SK-N-SH (cell line): ENCODE measurements around the gene SCN9A. TPM values are rescaled to one million over a fixed set of nuclear protein-coding genes. Genes with fewer than 3 reads are reported as not detected.

Experiments used
- CTCF ChIA-PET: fragments of 300-600, 350-600 bp; formaldehyde crosslinking; extraction: SDS; loops from one replicate; lab custom pipeline; 2021; lab: Yijun Ruan, JAX
- POLR2A ChIA-PET: fragments of 350-600 bp; sonication (Branson Sonifier 250); formaldehyde crosslinking; extraction: SDS; loops from one replicate; lab custom pipeline; 2020; ENCODE audit warnings: antibody characterized with exemption, inconsistent platforms; lab: Yijun Ruan, JAX
- DNase-seq: peaks from one replicate; pipeline ENCODE4 v3.0.0; 2012
- H2AFZ ChIP-seq: fragments of 200-600 bp; sonication (generic); 2 replicates; pipeline ENCODE4 v1.8.1; 2016; ENCODE audit warnings: antibody characterized with exemption, mild to moderate bottlenecking, low read depth
- H3F3A ChIP-seq: fragments of 200-600 bp; sonication (generic); replicated peaks from 2 replicates; pipeline ENCODE3; 2016; ENCODE audit warnings: antibody characterized with exemption, mild to moderate bottlenecking; ENCODE audit not compliant: insufficient read depth
- H3K27ac ChIP-seq, 2 experiments: fragments of 200-500 bp in 1 of 2; fragments of 200-600 bp in 1 of 2; sonication (Bioruptor generic) in 1 of 2; sonication (generic), shearing (Covaris generic) in 1 of 2; 2 replicates each; pipeline versions ENCODE4 v1.5.1 to v1.6.1; 2014 to 2016; ENCODE audit warnings: low read depth in 2 of 2, inconsistent platforms in 1 of 2, low read length in 1 of 2, mild to moderate bottlenecking in 1 of 2, mixed read lengths in 1 of 2
- H3K27me3 ChIP-seq: fragments of 200-600 bp; sonication (generic), shearing (Covaris generic); 2 replicates; pipeline ENCODE4 v1.6.1; 2016; ENCODE audit warnings: mixed run types; ENCODE audit not compliant: insufficient read depth
- H3K36me3 ChIP-seq, 2 experiments: fragments of 200-500 bp in 1 of 2; fragments of 200-600 bp in 1 of 2; sonication (Bioruptor generic) in 1 of 2; sonication (generic) in 1 of 2; replicated peaks in 1 of 2; 2 replicates each; pipeline versions ENCODE3 to v1.5.1; 2014 to 2016; ENCODE audit warnings: low read length in 1 of 2, mild to moderate bottlenecking in 1 of 2; ENCODE audit not compliant: insufficient read depth in 2 of 2, control insufficient read depth in 1 of 2
- H3K4me1 ChIP-seq, 2 experiments: fragments of 200-500 bp in 1 of 2; fragments of 200-600 bp in 1 of 2; sonication (Bioruptor generic) in 1 of 2; sonication (generic), shearing (Covaris generic) in 1 of 2; 2 replicates each; pipeline versions ENCODE4 v1.5.1 to v1.6.1; 2014 to 2016; ENCODE audit warnings: low read depth in 1 of 2, low read length in 1 of 2, mixed run types in 1 of 2; ENCODE audit not compliant: insufficient read depth in 2 of 2, control insufficient read depth in 1 of 2
- H3K4me2 ChIP-seq: fragments of 200-600 bp; sonication (generic), shearing (Covaris generic); 2 replicates; pipeline ENCODE4 v1.6.1; 2017; ENCODE audit warnings: mixed run types
- H3K4me3 ChIP-seq, 2 experiments: fragments of 200-500 bp in 1 of 2; fragments of 200-600 bp in 1 of 2; sonication (Bioruptor generic) in 1 of 2; sonication (generic), shearing (Covaris generic) in 1 of 2; 2 replicates each; pipeline versions ENCODE4 v1.5.1 to v1.8.1; 2014 to 2016; ENCODE audit warnings: low read depth in 2 of 2, inconsistent platforms in 1 of 2, low read length in 1 of 2, mild to moderate bottlenecking in 1 of 2, mixed read lengths in 1 of 2, moderate library complexity in 1 of 2
- H3K79me2 ChIP-seq: fragments of 200-600 bp; sonication (generic); 2 replicates; pipeline ENCODE4 v1.8.1; 2017; ENCODE audit warnings: mild to moderate bottlenecking; ENCODE audit not compliant: insufficient read depth
- H3K9ac ChIP-seq: fragments of 200-600 bp; sonication (generic); 2 replicates; pipeline ENCODE4 v1.6.1; 2017; ENCODE audit warnings: mixed run types
- H3K9me2 ChIP-seq: fragments of 200-600 bp; sonication (generic); 2 replicates; pipeline ENCODE4 v1.6.1; 2017; ENCODE audit warnings: mixed run types
- H3K9me3 ChIP-seq: fragments of 200-600 bp; sonication (generic); 2 replicates; pipeline ENCODE4 v1.6.1; 2017; ENCODE audit warnings: mixed run types, mild to moderate bottlenecking, moderate library complexity
- H4K20me1 ChIP-seq: fragments of 200-600 bp; sonication (generic); 2 replicates; pipeline ENCODE4 v1.6.1; 2017; ENCODE audit warnings: mild to moderate bottlenecking, mixed run types; ENCODE audit not compliant: insufficient read depth
- CHD2 ChIP-seq: fragments of 150-350 bp; IDR thresholded peaks from 2 replicates; pipeline ENCODE4 v1.6.1; 2018; ENCODE audit warnings: low read length; ENCODE audit not compliant: partially characterized antibody
- ELF1 ChIP-seq: IDR thresholded peaks from 2 replicates; pipeline ENCODE4 v1.4.0; 2012
- FOSL2 ChIP-seq: IDR thresholded peaks from 2 replicates; pipeline ENCODE4 v1.4.0; 2012; ENCODE audit warnings: low read depth, mild to moderate bottlenecking, moderate library complexity, borderline replicate concordance
- FOXM1 ChIP-seq: IDR thresholded peaks from 2 replicates; pipeline ENCODE4 v1.4.0; 2012; ENCODE audit warnings: low read depth, mild to moderate bottlenecking
- GABPA ChIP-seq: IDR thresholded peaks from 2 replicates; pipeline ENCODE4 v1.4.0; 2012; ENCODE audit warnings: low read depth, mild to moderate bottlenecking
- IRF3 ChIP-seq: fragments of 150-350 bp; IDR thresholded peaks from 2 replicates; pipeline ENCODE4 v1.6.1; 2016; ENCODE audit warnings: mild to moderate bottlenecking, low read depth, low read length
- MAX ChIP-seq: IDR thresholded peaks from 2 replicates; pipeline ENCODE4 v1.4.0; 2012; ENCODE audit warnings: low read depth
- MXI1 ChIP-seq: IDR thresholded peaks from 2 replicates; pipeline ENCODE4 v1.6.1; 2012; ENCODE audit warnings: mild to moderate bottlenecking, low read depth, low read length, improper control_type of control experiment
- NFIC ChIP-seq: IDR thresholded peaks from 2 replicates; pipeline ENCODE4 v1.4.0; 2012; ENCODE audit warnings: borderline replicate concordance
- PBX3 ChIP-seq: IDR thresholded peaks from 2 replicates; pipeline ENCODE4; 2012
- REST ChIP-seq: IDR thresholded peaks from 2 replicates; pipeline ENCODE4 v1.6.1; 2012; ENCODE audit warnings: mild to moderate bottlenecking, low read depth, low read length, moderate library complexity
- RXRA ChIP-seq: IDR thresholded peaks from 2 replicates; pipeline ENCODE4 v1.4.0; 2012; ENCODE audit warnings: low read depth, mild to moderate bottlenecking, borderline replicate concordance
- SIN3A ChIP-seq: IDR thresholded peaks from 2 replicates; pipeline ENCODE4 v1.6.1; 2012; ENCODE audit warnings: low read depth, mild to moderate bottlenecking, low read length, moderate library complexity, borderline replicate concordance
- SMC3 ChIP-seq: IDR thresholded peaks from 2 replicates; pipeline ENCODE4 v1.6.1; 2012; ENCODE audit warnings: low read depth, low read length, improper control_type of control experiment
- TCF12 ChIP-seq: IDR thresholded peaks from 2 replicates; pipeline ENCODE4 v1.4.0; 2012
- USF1 ChIP-seq: IDR thresholded peaks from 2 replicates; pipeline ENCODE4 v1.4.0; 2012; ENCODE audit warnings: low read depth, borderline replicate concordance
- USF2 ChIP-seq: fragments of 150-350 bp; IDR thresholded peaks from 2 replicates; pipeline ENCODE4 v1.6.1; 2017; ENCODE audit warnings: antibody characterized with exemption, low read length, low read depth, borderline replicate concordance
- YY1 ChIP-seq: IDR thresholded peaks from 2 replicates; pipeline ENCODE4 v1.4.0; 2012; ENCODE audit warnings: low read depth, mild to moderate bottlenecking
- ZBTB33 ChIP-seq: IDR thresholded peaks from 2 replicates; pipeline ENCODE4 v1.4.0; 2012; ENCODE audit warnings: low read depth, borderline replicate concordance
- WGBS: methylation state at CpG from one replicate; pipeline ENCODE4 v1.1.6; 2017; ENCODE audit warnings: low lambda C conversion rate; 5-methylcytosine and 5-hydroxymethylcytosine counted together
- polyA plus RNA-seq, 3 experiments: library from polyadenylated mRNA; depleted of rRNA; stranded (reverse); fragments of >200 nt; gene quantifications; 2 replicates each; pipeline ENCODE4 v1.2.3, GENCODE V29; 2012

The SCN9A gene
- polyA plus RNA-seq, 1 of the 3 experiments (the other 2 are of a cell fraction) = 5.9 TPM

GRCh38 chr2:166335284-166335683 lies 40.5 kb downstream of the SCN9A start:
- Histone ChIP-seq H4K20me1 (no peaks in the 10 kb centered on the region), H3K9me3 (no peaks in the 10 kb centered on the region), H2AFZ (no peak overlapping the region), H3K4me3 (no peak overlapping the region), H3K79me2 (no peaks in the 10 kb centered on the region), H3K27ac (no peak overlapping the region), H3K9me2 (no peaks in the 10 kb centered on the region), H3K36me3 (no peaks in the 10 kb centered on the region), H3K27me3 (no peaks in the 10 kb centered on the region), H3F3A (peaks cover 6% of the 10 kb centered on the region), H3K4me1 (peaks cover 0 to 14% of the 10 kb centered on the region in 2 experiments; a peak in 2 of 4 replicates), H3K4me2 (no peak overlapping the region), H3K9ac (no peak overlapping the region)
- CTCF ChIA-PET = interaction anchor here (0.6 to 1.6 kb wide), 4 partner anchors 18 to 267 kb away, joined by 3 to 4 read pairs (median 3); no protein-coding TSS in a partner anchor
- POLR2A ChIA-PET = no interaction called here
- WGBS = 69% methylated on average over 3 of the region's 3 CpGs
- DNase-seq = no peak
- TF ChIP-seq RXRA (no peak), REST (no peak), NFIC (no peak), SMC3 (no peak), TCF12 (no peak), GABPA (no peak), ZBTB33 (no peak), MXI1 (no peak), MAX (no peak), USF2 (no peak), FOSL2 (no peak), ELF1 (no peak), SIN3A (no peak), CHD2 (no peak), USF1 (no peak), PBX3 (no peak), YY1 (no peak), IRF3 (no peak), FOXM1 (no peak)
